GM12875 (cell line): ENCODE results near the gene EML6.

Experiments used
- H3K4me3 ChIP-seq: one replicate; pipeline ENCODE4 v1.5.1; 2011; ENCODE audit warnings: low read depth, low read length, control low read depth
- CTCF ChIP-seq: IDR thresholded peaks from 2 replicates; pipeline ENCODE4 v1.5.1; 2011; ENCODE audit warnings: low read depth, mild to moderate bottlenecking, control low read depth, inconsistent platforms, low read length, moderate library complexity, borderline replicate concordance; ENCODE audit not compliant: insufficient read depth

EML6 gene

DNA sequence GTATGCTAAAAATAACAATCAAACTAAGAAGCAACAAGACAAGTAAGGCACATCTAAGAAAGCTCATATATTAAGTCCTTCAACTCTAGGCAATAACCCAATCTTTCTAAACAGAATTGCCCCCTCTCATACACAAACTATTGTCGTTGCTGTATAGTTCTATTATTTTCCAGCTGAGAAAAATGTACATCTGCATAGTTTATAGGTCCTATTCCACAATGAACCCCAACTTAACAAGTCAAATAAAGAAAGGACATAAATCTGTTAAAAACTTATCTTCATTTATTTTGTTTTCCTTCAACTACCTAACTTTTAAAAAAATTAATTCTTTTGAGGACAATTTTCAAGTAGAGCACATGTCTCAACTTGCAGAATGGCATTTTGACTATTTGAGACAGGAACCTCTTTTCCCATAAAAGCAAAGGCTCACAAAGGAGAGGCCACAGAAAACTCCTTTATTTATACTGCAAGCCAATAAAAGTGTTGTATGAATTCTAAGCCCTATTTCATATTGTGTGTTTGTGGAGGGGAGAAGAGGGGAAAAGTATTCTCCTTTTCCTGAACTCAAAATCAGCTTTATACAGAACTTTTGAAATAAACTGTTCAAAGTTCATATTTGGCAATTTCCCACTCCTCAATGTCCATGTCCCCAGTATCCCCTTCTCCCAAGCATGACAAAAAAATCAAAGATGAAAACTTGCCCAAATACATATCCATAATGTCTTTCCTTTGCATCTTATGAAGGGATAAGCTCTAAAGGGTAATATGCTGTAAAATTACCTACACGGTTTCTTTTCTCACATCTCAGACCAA, 289.4 kb downstream of the EML6 start:
- no peak for TF ChIP-seq CTCF
- no peak overlapping the region for H3K4me3 ChIP-seq

DNA sequence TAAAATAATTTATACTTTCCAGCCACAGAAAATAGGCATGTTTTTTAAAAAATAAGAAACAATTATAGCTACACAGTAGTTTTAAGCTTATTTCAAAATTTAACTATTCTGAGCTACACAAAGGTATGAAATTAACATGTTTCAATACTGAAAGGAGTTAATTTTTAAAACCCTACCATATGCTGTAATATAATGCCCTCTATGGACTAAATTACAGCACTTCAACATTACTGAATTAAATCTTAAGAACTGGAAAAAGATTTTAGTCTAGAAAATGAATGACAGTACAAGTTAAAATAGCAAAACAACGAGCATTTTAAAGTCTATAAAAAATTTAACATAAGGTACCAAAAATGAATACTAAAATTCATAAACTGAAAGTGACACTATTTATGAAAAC, 290.5 kb downstream of the EML6 start:
- TF ChIP-seq CTCF, result no peak

DNA sequence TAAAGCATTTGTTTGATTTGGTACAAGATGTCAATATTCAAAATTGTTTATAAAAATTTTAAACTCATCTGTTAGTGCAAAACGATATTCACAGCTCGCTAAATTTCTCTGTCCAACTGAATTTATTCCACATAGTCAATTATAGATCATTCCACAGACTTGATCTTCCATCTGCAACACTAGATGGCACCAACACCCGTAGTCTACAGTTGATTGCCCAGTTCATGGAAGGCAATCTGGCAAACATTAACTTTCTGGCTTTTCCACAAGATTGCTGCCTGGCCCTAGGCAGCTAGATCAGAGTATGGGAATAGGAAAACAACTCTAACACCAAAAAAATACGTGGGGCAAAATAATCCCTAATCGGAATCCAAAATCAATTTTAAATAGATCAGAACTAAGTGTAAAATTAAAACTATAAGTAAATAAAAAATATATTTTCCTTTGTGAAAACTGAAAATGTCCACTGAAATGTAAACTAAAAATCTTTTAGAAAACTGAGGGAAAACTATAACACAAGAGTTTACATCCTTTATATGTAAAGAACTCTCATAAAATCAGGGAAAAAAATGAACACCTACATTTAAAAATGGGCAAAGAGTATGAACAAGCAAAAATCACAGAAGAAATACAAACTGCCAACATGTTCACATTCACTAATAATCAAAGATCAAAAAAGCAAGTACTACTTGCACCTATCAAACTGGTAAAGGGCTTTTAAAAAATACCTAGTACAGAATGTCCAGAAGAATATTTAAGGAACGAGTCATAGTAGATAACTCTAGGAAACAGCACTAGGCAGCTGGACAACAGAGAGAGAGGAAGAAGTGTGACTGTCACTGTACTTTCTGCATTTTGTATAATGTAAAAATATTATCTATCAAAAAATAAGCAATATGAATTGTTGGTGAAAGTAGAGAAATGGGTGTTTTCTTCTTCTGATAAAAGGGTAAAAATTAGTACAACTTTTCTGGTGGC, 291.8 kb downstream of the EML6 start:
- peak; percentile 50; the same call in 1 of the 2 replicates for TF ChIP-seq CTCF
- H3K4me3 ChIP-seq, result no peak overlapping the region

More for the DNA sequence above, 290.5 kb downstream of the EML6 start:
- H3K4me3 ChIP-seq, result no peak overlapping the region

DNA sequence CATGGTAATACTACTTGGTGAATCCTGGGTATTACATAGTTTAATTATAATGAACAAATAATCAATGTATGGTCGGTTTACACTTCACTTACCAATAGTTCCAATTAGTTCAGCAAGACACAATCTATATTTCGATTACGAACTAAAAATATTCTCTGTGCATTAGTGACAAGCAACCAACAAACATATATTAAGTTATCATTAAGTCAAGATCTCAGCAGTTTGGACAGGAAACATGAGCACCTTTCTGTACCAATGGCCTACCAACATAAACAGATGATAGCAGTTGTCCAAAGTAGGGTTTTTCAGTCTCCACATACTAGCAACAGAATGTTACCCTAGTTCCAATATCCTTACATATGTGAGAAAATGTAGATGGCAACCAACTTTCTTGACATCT, 294.0 kb downstream of the EML6 start:
- no peak overlapping the region for H3K4me3 ChIP-seq
- TF ChIP-seq CTCF, result no peak

- TF ChIP-seq CTCF, result no peak
- H3K4me3 ChIP-seq, result no peak overlapping the region
Observed at GRCh38 chr2:55017880-55018279, 294.4 kb downstream of the EML6 start.

DNA sequence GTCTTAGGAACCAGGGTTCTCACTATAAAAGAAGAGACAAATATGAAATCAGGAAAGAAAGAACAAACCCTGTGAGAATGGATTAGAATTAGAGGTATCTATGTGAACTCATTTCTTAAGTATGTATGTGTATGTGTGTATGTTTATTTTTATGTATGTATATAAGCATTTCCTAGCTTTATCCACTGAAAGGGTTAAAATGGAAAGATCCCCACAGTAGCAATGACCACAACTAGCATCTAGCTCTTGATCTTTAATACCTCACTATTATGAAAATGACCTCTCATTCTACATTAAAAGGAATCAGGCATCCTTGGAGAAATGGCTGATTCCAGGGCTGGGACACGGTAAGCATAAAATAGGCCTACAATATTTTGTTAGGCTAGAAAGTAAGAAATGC, 295.2 kb downstream of the EML6 start:
- H3K4me3 ChIP-seq, result no peak overlapping the region
- no peak for TF ChIP-seq CTCF
